Gastroesophageal sphincter (tissue), 4 donors: ENCODE results near the gene CCDC92. TPM values are rescaled to one million over a fixed set of nuclear protein-coding genes. Genes with fewer than 3 reads are reported as not detected.
"Not testable (repeated sequence)": the region's sequence is repeated elsewhere in the genome, so short reads cannot be mapped to it uniquely, and the experiment has no call there.

ENCODE experiments used
- ATAC-seq: fragments of 150-250 bp; one replicate; pipeline ENCODE4 v1.9.1; 2016; ENCODE audit warnings: mild to moderate bottlenecking, moderate library complexity
- H3K27ac ChIP-seq, 4 donors: fragments of 200-600 bp; sonication (generic) in 3 of 4; 1 replicate in 3 of 4; 2 replicates in 1 of 4; pipeline ENCODE4 v1.5.1; 2016 to 2019
- H3K27me3 ChIP-seq: fragments of 200-600 bp; sonication (generic); one replicate; pipeline ENCODE4 v1.5.1; 2019
- H3K36me3 ChIP-seq, 2 donors: fragments of 200-600 bp; sonication (generic); one replicate each; pipeline ENCODE4 v1.5.1; 2019; ENCODE audit warnings: control low read depth in 1 of 2
- H3K4me1 ChIP-seq, 3 donors: fragments of 200-600 bp; sonication (generic); 1 replicate in 2 of 3; 2 replicates in 1 of 3; pipeline ENCODE4 v1.5.1; 2016 to 2019; ENCODE audit warnings: control low read depth in 2 of 3
- H3K4me3 ChIP-seq, 2 donors: fragments of 200-600 bp; sonication (generic); one replicate each; pipeline ENCODE4 v1.5.1; 2019; ENCODE audit warnings: mild to moderate bottlenecking in 1 of 2, moderate library complexity in 1 of 2
- H3K9me3 ChIP-seq, 3 donors: fragments of 200-600 bp; sonication (generic); one replicate each; pipeline ENCODE4 v1.5.1; 2017 to 2019; ENCODE audit warnings: control low read depth in 2 of 3
- CTCF ChIP-seq, 4 experiments: fragments of 200-600 bp in 2 of 4; fragments of 450-650 bp in 2 of 4; sonication (generic) in 1 of 4; IDR thresholded peaks; one replicate each; pipeline ENCODE4 v1.5.1; 2017 to 2019; ENCODE audit warnings: antibody characterized with exemption in 4 of 4, mild to moderate bottlenecking in 2 of 4, moderate library complexity in 2 of 4
- EP300 ChIP-seq: sonication (generic); formaldehyde crosslinking; IDR thresholded peaks from one replicate; pipeline ENCODE4 v1.6.1; 2017; ENCODE audit warnings: antibody characterized with exemption, mild to moderate bottlenecking
- POLR2A ChIP-seq, 2 donors: fragments of 450-650 bp; IDR thresholded peaks; one replicate each; pipeline ENCODE4 v1.6.1; 2017; ENCODE audit warnings: antibody characterized with exemption in 2 of 2, mild to moderate bottlenecking in 2 of 2, moderate library complexity in 1 of 2
- POLR2AphosphoS5 ChIP-seq: sonication (generic); formaldehyde crosslinking; IDR thresholded peaks from one replicate; pipeline ENCODE4 v1.6.1; 2017; ENCODE audit warnings: antibody characterized with exemption
- WGBS, 2 donors: methylation state at CpG; one replicate each; pipeline ENCODE4 v1.1.5; 2018; ENCODE audit warnings: low coverage in 1 of 2; 5-methylcytosine and 5-hydroxymethylcytosine counted together
- total RNA-seq, 4 donors: library from RNA; depleted of rRNA; stranded (reverse); fragments of >200 nt; gene quantifications; one replicate each; pipeline ENCODE4 v1.1.0, GENCODE V29; 2016

CCDC92 gene
- total RNA-seq, 4 donors from 2014 or later = 26.2 to 74.3 (median 34.2) TPM

- TF ChIP-seq POLR2A (IDR thresholded peaks at IDR 0.05) = no peak
- TF ChIP-seq CTCF (IDR thresholded peaks at IDR 0.05) = no peak
- no peak for TF ChIP-seq EP300
Measured at GRCh38 chr12:123949770-123950165, 22.9 kb downstream of the CCDC92 start.

GRCh38 chr12:123948796-123949769 lies 23.5 kb downstream of the CCDC92 start:
- Histone ChIP-seq H3K27ac (no peak overlapping the region), H3K4me3 (no peak overlapping the region), H3K9me3 (no peaks in the 10 kb centered on the region), H3K27me3 (no peaks in the 10 kb centered on the region), H3K4me1 (peaks cover 0 to 45% (median 0%) of the 10 kb centered on the region in 3 donors), H3K36me3 (peaks cover 0 to 22% of the 10 kb centered on the region in 2 donors)
- 64 to 80% methylated on average over 9 to 12 of the region's 19 CpGs for WGBS, 2 donors
- ATAC-seq = no peak
- TF ChIP-seq POLR2AphosphoS5 (no peak), EP300 (no peak), POLR2A (IDR thresholded peaks at IDR 0.05) (no peak), CTCF (IDR thresholded peaks at IDR 0.05) (no peak)

More at GRCh38 chr12:123949770-123950165, 22.9 kb downstream of the CCDC92 start:
- ATAC-seq = no peak
- no peak overlapping the region for H3K27ac ChIP-seq
- H3K27me3 ChIP-seq = no peaks in the 10 kb centered on the region
- peaks cover 0 to 45% (median 0%) of the 10 kb centered on the region in 3 donors for H3K4me1 ChIP-seq
- WGBS, 2 donors = 87 to 91% methylated on average over 5 to 11 of the region's 15 CpGs
- no peaks in the 10 kb centered on the region for H3K9me3 ChIP-seq
- peaks cover 0 to 15% of the 10 kb centered on the region in 2 donors for H3K36me3 ChIP-seq
- H3K4me3 ChIP-seq = no peak overlapping the region

GRCh38 chr12:123948401-123948795 lies 24.2 kb downstream of the CCDC92 start:
- no peak for ATAC-seq
- TF ChIP-seq POLR2A (IDR thresholded peaks at IDR 0.05) (no peak), POLR2AphosphoS5 (no peak), EP300 (no peak), CTCF (IDR thresholded peaks at IDR 0.05) (no peak)

GRCh38 chr12:123947531-123947930 lies 25.1 kb downstream of the CCDC92 start:
- peaks cover 0 to 45% (median 0%) of the 10 kb centered on the region in 3 donors for H3K4me1 ChIP-seq
- not testable (repeated sequence) for H3K9me3 ChIP-seq, ATAC-seq, H3K4me3 ChIP-seq, H3K27ac ChIP-seq, H3K27me3 ChIP-seq
- WGBS, 2 donors = 89 to 92% methylated on average over 2 to 5 of the region's 7 CpGs
- H3K36me3 ChIP-seq = peaks cover 0 to 37% of the 10 kb centered on the region in 2 donors

More at GRCh38 chr12:123948401-123948795, 24.2 kb downstream of the CCDC92 start:
- H3K9me3 ChIP-seq = no peaks in the 10 kb centered on the region
- H3K27ac ChIP-seq = no peak overlapping the region
- H3K4me1 ChIP-seq = peaks cover 0 to 45% (median 0%) of the 10 kb centered on the region in 3 donors
- H3K4me3 ChIP-seq = no peak overlapping the region
- H3K27me3 ChIP-seq = no peaks in the 10 kb centered on the region
- 82 to 92% methylated on average over 3 to 4 of the region's 11 CpGs for whole genome bisulfite sequencing, 2 donors
- peaks cover 0 to 28% of the 10 kb centered on the region in 2 donors for H3K36me3 ChIP-seq

- H3K9me3 ChIP-seq, H3K4me3 ChIP-seq, H3K27me3 ChIP-seq, H3K27ac ChIP-seq, ATAC-seq: not testable (repeated sequence)
- H3K4me1 ChIP-seq = peaks cover 0 to 38% (median 0%) of the 10 kb centered on the region in 3 donors
- H3K36me3 ChIP-seq = peaks cover 0 to 44% of the 10 kb centered on the region in 2 donors
- WGBS, 2 donors = 97 to 100% methylated on average over 3 to 7 of the region's 35 CpGs
Measured at GRCh38 chr12:123946516-123947505, 25.8 kb downstream of the CCDC92 start.
